Measurements from ENCODE around the gene CCDC74B.
"Not testable (repeated sequence)": the region's sequence is repeated elsewhere in the genome, so short reads cannot be mapped to it uniquely, and the experiment has no call there.

DNA sequence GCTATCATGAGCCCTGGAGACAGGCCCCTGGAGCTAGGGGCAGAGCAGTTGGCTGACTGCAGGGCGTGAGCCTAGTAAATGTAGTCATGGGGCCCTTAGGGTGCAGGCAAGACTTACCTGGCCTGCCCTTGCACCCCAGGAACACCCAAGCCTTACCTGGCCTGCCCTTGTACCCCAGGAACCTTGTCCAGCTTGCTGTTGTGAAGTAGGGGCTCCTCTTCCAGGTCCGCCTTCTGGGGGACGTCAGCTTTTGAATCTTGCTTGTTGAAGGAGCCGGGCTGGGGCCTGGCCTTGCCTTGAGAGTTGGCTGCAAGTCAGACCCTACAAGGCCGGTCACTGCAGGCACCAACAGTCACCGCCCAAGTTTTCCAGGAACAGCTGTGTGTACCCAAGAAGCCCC lies 3.9 kb downstream of the CCDC74B start:
- TF ChIP-seq ARNTL (CRISPR knock-in tag; IDR thresholded peaks at IDR 0.05; ENCODE audit: borderline replicate concordance, low read depth); ZFP3 (CRISPR knock-in tag; IDR thresholded peaks at IDR 0.05): not testable (repeated sequence)

Measured in SK-N-SH treated with all-trans-retinoic acid at 6 μM for 48 hours (cell line).